H9 (cell line): ENCODE data around the gene KTN1. TPM values are rescaled to one million over a fixed set of nuclear protein-coding genes. Genes with fewer than 3 reads are reported as not detected.
A peak's percentile ranks its signal among the peaks of the same experiment; 100 is the strongest.

ENCODE experiments used
- DNase-seq: peaks from one replicate; pipeline ENCODE4 v3.0.0-alpha.2; 2017
- H2AFZ ChIP-seq: one replicate; pipeline ENCODE4 v1.6.1; 2013; ENCODE audit warnings: mild to moderate bottlenecking, low read length, control low read depth, moderate library complexity
- H2AK5ac ChIP-seq: 2 replicates; pipeline ENCODE4 v1.6.1; 2013; ENCODE audit warnings: low read length, control low read depth, mixed read lengths; ENCODE audit not compliant: insufficient read length
- H2BK120ac ChIP-seq: one replicate; pipeline ENCODE4 v1.6.1; 2013; ENCODE audit warnings: low read depth, mild to moderate bottlenecking, low read length, control low read depth, inconsistent platforms; ENCODE audit not compliant: poor library complexity, severe bottlenecking
- H2BK12ac ChIP-seq: 2 replicates; pipeline ENCODE4 v1.6.1; 2013; ENCODE audit warnings: low read length, control low read depth, mixed read lengths, low read depth; ENCODE audit not compliant: insufficient read length
- H2BK15ac ChIP-seq: 2 replicates; pipeline ENCODE4 v1.6.1; 2013; ENCODE audit warnings: low read depth, low read length, control low read depth
- H2BK20ac ChIP-seq: one replicate; pipeline ENCODE4 v1.6.1; 2013; ENCODE audit warnings: low read depth, mild to moderate bottlenecking, low read length, control low read depth, inconsistent platforms; ENCODE audit not compliant: poor library complexity, severe bottlenecking
- H2BK5ac ChIP-seq: 2 replicates; pipeline ENCODE4 v1.6.1; 2013; ENCODE audit warnings: low read length, control low read depth, mixed read lengths; ENCODE audit not compliant: insufficient read length
- H3K14ac ChIP-seq: 2 replicates; pipeline ENCODE4 v1.6.1; 2013; ENCODE audit warnings: low read length, control low read depth; ENCODE audit not compliant: insufficient read depth
- H3K18ac ChIP-seq: 2 replicates; pipeline ENCODE4 v1.6.1; 2013; ENCODE audit warnings: low read depth, mild to moderate bottlenecking, mixed read lengths, low read length, control low read depth; ENCODE audit not compliant: insufficient read length
- H3K23ac ChIP-seq: 2 replicates; pipeline ENCODE4 v1.6.1; 2013; ENCODE audit warnings: low read length, control low read depth, mixed read lengths, low read depth; ENCODE audit not compliant: insufficient read length
- H3K23me2 ChIP-seq: 2 replicates; pipeline ENCODE4 v1.6.1; 2013; ENCODE audit warnings: low read depth, mild to moderate bottlenecking, mixed read lengths, low read length, control low read depth; ENCODE audit not compliant: insufficient read length, poor library complexity, severe bottlenecking
- H3K27ac ChIP-seq: 2 replicates; pipeline ENCODE4 v1.5.1; 2013; ENCODE audit warnings: low read length, control low read depth, mixed read lengths, low read depth; ENCODE audit not compliant: insufficient read length
- H3K27me3 ChIP-seq: 2 replicates; pipeline ENCODE4 v1.6.1; 2013; ENCODE audit warnings: low read length, control low read depth, inconsistent platforms; ENCODE audit not compliant: insufficient read depth
- H3K4ac ChIP-seq: 2 replicates; pipeline ENCODE4 v1.6.1; 2013; ENCODE audit warnings: low read depth, mild to moderate bottlenecking, control low read depth, inconsistent platforms, low read length, moderate library complexity
- H3K4me1 ChIP-seq: 2 replicates; pipeline ENCODE4 v1.6.1; 2013; ENCODE audit warnings: low read length, control low read depth, inconsistent platforms; ENCODE audit not compliant: insufficient read depth
- H3K4me2 ChIP-seq: 2 replicates; pipeline ENCODE4 v1.6.1; 2013; ENCODE audit warnings: low read length, control low read depth, mixed read lengths; ENCODE audit not compliant: insufficient read length, insufficient read depth
- H3K56ac ChIP-seq: 2 replicates; pipeline ENCODE4 v1.6.1; 2013; ENCODE audit warnings: low read depth, mild to moderate bottlenecking, mixed read lengths, low read length, control low read depth; ENCODE audit not compliant: insufficient read length
- H3K79me1 ChIP-seq: 2 replicates; pipeline ENCODE4 v1.6.1; 2013; ENCODE audit warnings: low read depth, mild to moderate bottlenecking, moderate library complexity, low read length, control low read depth, inconsistent platforms; ENCODE audit not compliant: insufficient read depth, poor library complexity, severe bottlenecking
- H3K79me2 ChIP-seq: 2 replicates; pipeline ENCODE4 v1.6.1; 2013; ENCODE audit warnings: low read length, control low read depth, inconsistent platforms; ENCODE audit not compliant: insufficient read depth
- H3K9ac ChIP-seq: 2 replicates; pipeline ENCODE4 v1.6.1; 2013; ENCODE audit warnings: low read length, control low read depth, mixed read lengths; ENCODE audit not compliant: insufficient read length; ENCODE audit errors: extremely low read depth
- H3K9me3 ChIP-seq: one replicate; pipeline ENCODE4 v1.6.1; 2013; ENCODE audit warnings: low read depth, low read length, inconsistent platforms; ENCODE audit not compliant: control insufficient read depth
- H3T11ph ChIP-seq: one replicate; pipeline ENCODE4 v1.6.1; 2013; ENCODE audit warnings: mild to moderate bottlenecking, low read length, control low read depth, inconsistent platforms
- H4K20me1 ChIP-seq: one replicate; pipeline ENCODE4 v1.6.1; 2013; ENCODE audit not compliant: control insufficient read depth, insufficient read length, insufficient read depth
- H4K5ac ChIP-seq: 2 replicates; pipeline ENCODE4 v1.6.1; 2013; ENCODE audit warnings: low read depth, mild to moderate bottlenecking, mixed read lengths, low read length, control low read depth; ENCODE audit not compliant: insufficient read length
- H4K8ac ChIP-seq: replicated peaks from 2 replicates; pipeline ENCODE4 v1.6.1; 2013; ENCODE audit warnings: low read length, control low read depth, mixed read lengths, low read depth; ENCODE audit not compliant: insufficient read length
- H4K91ac ChIP-seq: 2 replicates; pipeline ENCODE4 v1.6.1; 2013; ENCODE audit warnings: low read depth, mild to moderate bottlenecking, moderate library complexity, mixed read lengths, low read length, control low read depth; ENCODE audit not compliant: insufficient read length
- H3K27ac Mint-ChIP-seq, 3 experiments: 2 replicates in 2 of 3; 3 replicates in 1 of 3; pipeline ENCODE4 v1.8.0; 2020 to 2021; ENCODE audit warnings: mixed read lengths in 3 of 3, mild to moderate bottlenecking in 1 of 3, moderate library complexity in 1 of 3
- H3K27me3 Mint-ChIP-seq: 2 replicates; pipeline ENCODE4 v1.8.0; 2021; ENCODE audit warnings: low read depth, mild to moderate bottlenecking, moderate library complexity, mixed read lengths
- H3K36me3 Mint-ChIP-seq, 3 experiments: 2 replicates in 2 of 3; 3 replicates in 1 of 3; pipeline ENCODE4 v1.8.0; 2020 to 2021; ENCODE audit warnings: low read depth in 3 of 3, mixed read lengths in 3 of 3; ENCODE audit not compliant: insufficient read depth in 1 of 3
- H3K4me1 Mint-ChIP-seq, 2 experiments: 2 replicates each; pipeline ENCODE4 v1.8.0; 2020; ENCODE audit warnings: mixed read lengths in 2 of 2
- H3K4me3 Mint-ChIP-seq, 2 experiments: 2 replicates in 1 of 2; 3 replicates in 1 of 2; pipeline ENCODE4 v1.8.0; 2020 to 2021; ENCODE audit warnings: mild to moderate bottlenecking in 2 of 2, mixed read lengths in 2 of 2, moderate library complexity in 1 of 2
- H3K9me3 Mint-ChIP-seq, 2 experiments: 2 replicates in 1 of 2; 3 replicates in 1 of 2; pipeline ENCODE4 v1.8.0; 2020; ENCODE audit warnings: mild to moderate bottlenecking in 2 of 2, mixed read lengths in 2 of 2, moderate library complexity in 1 of 2
- CTCF ChIP-seq: fragments of 200-600 bp; sonication (generic); conservative IDR thresholded peaks from 3 replicates; pipeline ENCODE4 v1.8.0; 2021; ENCODE audit warnings: antibody characterized with exemption, mild to moderate bottlenecking
- WGBS: extraction: QIAGEN DNeasy Blood & Tissue Kit; methylation state at CpG from one replicate; pipeline ENCODE4 v1.1.7; 2013; ENCODE audit warnings: missing lambda C conversion rate, low lambda C conversion rate, mixed read lengths; ENCODE audit not compliant: insufficient read length; ENCODE audit errors: extremely low coverage; 5-methylcytosine and 5-hydroxymethylcytosine counted together
- total RNA-seq: library from RNA; stranded (reverse); gene quantifications from 2 replicates; pipeline ENCODE4 v1.2.1, GENCODE V29; 2021

KTN1 gene
- total RNA-seq, 1 experiment from 2014 or later, result 128 TPM

- H3K27ac ChIP-seq, result no peak overlapping the region
These were observed 19.4 kb downstream of the KTN1 start for GRCh38 chr14:55599250-55599879.

More at GRCh38 chr14:55599250-55599879, 19.4 kb downstream of the KTN1 start:
- H3K4me2 ChIP-seq, result no peak overlapping the region
- H3K56ac ChIP-seq, result no peak overlapping the region
- no peak overlapping the region for H3T11ph ChIP-seq
- Mint-ChIP-seq H3K4me3 (no peak overlapping the region), H3K36me3 (peaks cover 10 to 24% (median 10%) of the 10 kb centered on the region in 3 experiments; a peak in 6 of 7 replicates), H3K27ac (peak overlapping the region; percentile 11 to 89 (median 77); a peak in 6 of 7 replicates), H3K4me1 (peaks cover 16 to 20% of the 10 kb centered on the region in 2 experiments), H3K27me3 (no peaks in the 10 kb centered on the region), H3K9me3 (peaks cover 4 to 6% of the 10 kb centered on the region in 2 experiments; a peak in 3 of 5 replicates)
- no peak overlapping the region for H3K23ac ChIP-seq
- H2AFZ ChIP-seq, result no peak overlapping the region
- H3K4ac ChIP-seq, result no peak overlapping the region
- peaks cover 5% of the 10 kb centered on the region; the same call in 1 of the 2 replicates for H3K4me1 ChIP-seq
- peaks cover 28% of the 10 kb centered on the region; the same call in 1 of the 2 replicates for H3K79me2 ChIP-seq
- no peak for DNase-seq
- no peaks in the 10 kb centered on the region for H3K79me1 ChIP-seq
- H3K18ac ChIP-seq, result no peak overlapping the region
- H3K9me3 ChIP-seq, result no peaks in the 10 kb centered on the region
- no peak overlapping the region for H4K8ac ChIP-seq
- no peak overlapping the region for H2BK15ac ChIP-seq
- H4K91ac ChIP-seq, result no peak overlapping the region
- no peak overlapping the region for H3K14ac ChIP-seq
- H4K20me1 ChIP-seq, result no peaks in the 10 kb centered on the region
- no peak overlapping the region for H2BK120ac ChIP-seq
- no peak overlapping the region for H4K5ac ChIP-seq
- H3K27me3 ChIP-seq, result no peaks in the 10 kb centered on the region
- H2BK5ac ChIP-seq, result no peak overlapping the region
- H2BK20ac ChIP-seq, result peak overlapping the region; percentile 75
- no peaks in the 10 kb centered on the region for H3K23me2 ChIP-seq
- TF ChIP-seq CTCF, result no peak
- WGBS, result no CpG with 5 or more reads among the region's 14 CpGs
- H3K9ac ChIP-seq, result no peak overlapping the region
- H2AK5ac ChIP-seq, result no peak overlapping the region
- no peak overlapping the region for H2BK12ac ChIP-seq
